ENCODE data around the gene ABCF1.

The ABCF1 gene

GRCh38 chr6:30547454-30547853 lies 23.8 kb upstream of the ABCF1 start:
- no peaks in the 10 kb centered on the region for H3K4me1 ChIP-seq (ENCODE audit: control insufficient read depth, insufficient read depth, low read length)
- no peak overlapping the region for H3K9ac ChIP-seq (ENCODE audit: low read length)
- H3K4me3 ChIP-seq (ENCODE audit: low read length): no peak overlapping the region
- no peak overlapping the region for H3K27ac ChIP-seq (ENCODE audit: low read depth, low read length)
- peaks cover 31% of the 10 kb centered on the region for H3K36me3 ChIP-seq (ENCODE audit: control insufficient read depth, insufficient read depth, low read length)
- no peaks in the 10 kb centered on the region for H3K27me3 ChIP-seq (ENCODE audit: control insufficient read depth, insufficient read depth, low read length)

GRCh38 chr6:30548375-30548774 lies 22.9 kb upstream of the ABCF1 start:
- H3K27me3 ChIP-seq (ENCODE audit: control insufficient read depth, insufficient read depth, low read length): no peaks in the 10 kb centered on the region
- no peak overlapping the region for H3K4me3 ChIP-seq (ENCODE audit: low read length)
- H3K36me3 ChIP-seq (ENCODE audit: control insufficient read depth, insufficient read depth, low read length): peaks cover 38% of the 10 kb centered on the region
- no peaks in the 10 kb centered on the region for H3K4me1 ChIP-seq (ENCODE audit: control insufficient read depth, insufficient read depth, low read length)
- no peak overlapping the region for H3K27ac ChIP-seq (ENCODE audit: low read depth, low read length)
- no peak overlapping the region for H3K9ac ChIP-seq (ENCODE audit: low read length)

- Histone ChIP-seq H3K36me3 (ENCODE audit: control insufficient read depth, insufficient read depth, low read length) (peaks cover 28% of the 10 kb centered on the region), H3K27me3 (ENCODE audit: control insufficient read depth, insufficient read depth, low read length) (no peaks in the 10 kb centered on the region), H3K4me1 (ENCODE audit: control insufficient read depth, insufficient read depth, low read length) (peaks cover 7% of the 10 kb centered on the region), H3K27ac (ENCODE audit: low read depth, low read length) (no peak overlapping the region), H3K4me3 (ENCODE audit: low read length) (peak overlapping the region; percentile 97), H3K9ac (ENCODE audit: low read length) (no peak overlapping the region)
These were observed 16.8 kb upstream of the ABCF1 start for GRCh38 chr6:30554404-30554803.

DNA sequence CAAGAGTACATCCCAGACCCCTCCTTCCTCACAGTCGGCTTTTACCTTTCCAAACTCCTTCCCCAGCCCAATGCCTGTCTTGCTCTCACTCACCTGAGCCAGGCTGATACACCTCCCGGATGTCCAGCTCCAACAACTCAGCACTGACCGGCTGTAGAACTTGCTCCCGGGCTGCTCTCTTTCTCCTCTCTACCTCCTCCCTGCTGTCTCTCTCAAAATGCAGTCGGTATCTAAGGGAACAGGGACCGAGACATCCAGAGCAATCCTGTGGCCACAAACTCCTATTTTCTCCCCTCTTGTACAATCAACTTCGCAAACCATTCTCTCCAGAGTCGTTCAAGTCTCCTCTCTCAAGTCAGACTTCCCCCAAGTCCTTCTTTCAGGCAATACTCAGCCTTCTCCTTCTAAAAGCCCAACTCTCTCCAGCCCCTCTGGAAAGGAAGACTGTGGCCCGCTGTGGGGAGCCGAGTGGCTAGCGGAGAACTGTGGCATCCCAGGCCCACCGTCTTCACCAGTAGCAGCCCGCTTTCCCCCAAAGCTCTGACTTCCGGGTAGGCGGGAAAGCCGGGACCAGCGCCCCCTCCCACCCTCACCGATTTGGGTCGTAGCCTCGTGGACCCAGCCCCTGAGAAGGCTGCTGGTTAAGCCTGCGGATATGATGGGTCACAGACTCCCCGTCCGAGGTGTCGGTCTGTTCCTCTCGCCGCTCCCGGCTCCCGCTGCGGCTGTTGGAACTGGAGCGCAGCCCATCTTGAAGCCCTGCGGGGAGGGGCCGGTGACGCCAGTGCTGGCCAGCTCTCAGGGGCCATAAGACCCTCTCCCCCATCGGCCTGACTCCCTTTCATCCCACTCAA lies 16.1 kb upstream of the ABCF1 start:
- no peaks in the 10 kb centered on the region for H3K27me3 ChIP-seq (ENCODE audit: control insufficient read depth, insufficient read depth, low read length)
- peaks cover 28% of the 10 kb centered on the region for H3K36me3 ChIP-seq (ENCODE audit: control insufficient read depth, insufficient read depth, low read length)
- peak overlapping the region; percentile 98 for H3K27ac ChIP-seq (ENCODE audit: low read depth, low read length)
- peaks cover 7% of the 10 kb centered on the region for H3K4me1 ChIP-seq (ENCODE audit: control insufficient read depth, insufficient read depth, low read length)
- peak overlapping the region; percentile 82 for H3K9ac ChIP-seq (ENCODE audit: low read length)
- H3K4me3 ChIP-seq (ENCODE audit: low read length): peak overlapping the region; percentile 97

DNA sequence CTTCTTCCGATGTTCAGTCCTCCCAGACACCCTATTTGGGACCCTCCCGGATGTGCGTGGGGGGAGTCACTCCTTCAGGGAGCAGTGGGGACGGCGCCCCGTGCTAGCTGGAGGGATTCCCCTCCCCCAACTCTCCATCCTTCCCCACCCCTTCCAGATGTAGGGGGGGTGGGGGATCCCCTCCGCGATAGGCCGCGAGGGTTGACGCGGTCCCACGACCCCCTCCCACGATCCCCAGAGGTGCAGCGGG lies 15.5 kb upstream of the ABCF1 start:
- peak overlapping the region; percentile 82 for H3K9ac ChIP-seq (ENCODE audit: low read length)
- no peaks in the 10 kb centered on the region for H3K27me3 ChIP-seq (ENCODE audit: control insufficient read depth, insufficient read depth, low read length)
- peak overlapping the region; percentile 97 for H3K4me3 ChIP-seq (ENCODE audit: low read length)
- H3K27ac ChIP-seq (ENCODE audit: low read depth, low read length): peak overlapping the region; percentile 98
- peaks cover 7% of the 10 kb centered on the region for H3K4me1 ChIP-seq (ENCODE audit: control insufficient read depth, insufficient read depth, low read length)
- H3K36me3 ChIP-seq (ENCODE audit: control insufficient read depth, insufficient read depth, low read length): peaks cover 25% of the 10 kb centered on the region

DNA sequence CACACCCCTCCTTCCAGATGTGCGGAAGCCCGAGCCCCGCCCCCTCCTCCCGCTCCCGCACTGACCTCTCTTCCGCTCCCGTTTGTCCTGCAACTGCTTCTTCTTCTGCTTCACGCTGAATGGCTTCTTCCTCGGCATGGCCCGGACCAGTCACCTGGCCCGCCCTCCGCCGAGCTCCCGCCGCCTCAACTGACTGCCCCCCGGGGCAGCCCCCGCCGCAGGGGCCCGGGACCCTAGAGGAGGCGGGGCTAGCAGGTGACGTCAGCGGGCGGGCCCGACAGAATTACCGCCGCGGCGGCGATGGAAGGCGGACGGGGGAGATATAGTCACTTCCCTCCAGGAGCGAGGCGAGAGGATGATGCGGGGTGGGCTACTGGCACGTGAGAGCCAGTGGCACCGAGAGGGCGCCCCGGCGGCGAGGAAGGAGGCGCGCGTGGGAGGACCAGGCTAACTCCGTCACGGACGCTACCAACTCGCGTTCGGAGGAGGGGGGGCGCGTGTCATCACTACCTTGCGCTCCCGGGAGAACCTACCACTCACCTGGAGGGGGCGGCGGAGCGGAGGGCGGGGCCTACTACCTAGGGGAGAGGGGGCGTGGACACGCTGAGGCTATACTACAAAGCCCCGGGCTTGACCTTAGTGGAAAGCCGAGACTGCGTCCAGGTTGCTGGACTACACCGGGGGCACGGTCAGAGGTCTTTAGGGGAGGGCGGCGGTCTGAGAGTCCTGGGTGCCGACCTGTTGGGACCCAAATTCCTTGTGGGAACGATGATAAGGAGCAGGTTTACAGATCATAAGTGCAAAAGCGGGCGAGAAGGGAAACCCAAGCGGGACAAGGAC lies 15.0 kb upstream of the ABCF1 start, which contains the start of gene GNL1:
Gene GNL1, minus strand, starts transcription at position 424 of the 840 bp plus-strand sequence. Its CDS starts 286 bp downstream, at position 138.
- Histone ChIP-seq H3K4me1 (ENCODE audit: control insufficient read depth, insufficient read depth, low read length) (peaks cover 7% of the 10 kb centered on the region), H3K9ac (ENCODE audit: low read length) (peak within 1 kb of the TSS; percentile 82), H3K36me3 (ENCODE audit: control insufficient read depth, insufficient read depth, low read length) (peaks cover 22% of the 10 kb centered on the region), H3K27me3 (ENCODE audit: control insufficient read depth, insufficient read depth, low read length) (no peaks in the 10 kb centered on the region), H3K27ac (ENCODE audit: low read depth, low read length) (peak within 1 kb of the TSS; percentile 98), H3K4me3 (ENCODE audit: low read length) (peak within 1 kb of the TSS; percentile 97)

DNA sequence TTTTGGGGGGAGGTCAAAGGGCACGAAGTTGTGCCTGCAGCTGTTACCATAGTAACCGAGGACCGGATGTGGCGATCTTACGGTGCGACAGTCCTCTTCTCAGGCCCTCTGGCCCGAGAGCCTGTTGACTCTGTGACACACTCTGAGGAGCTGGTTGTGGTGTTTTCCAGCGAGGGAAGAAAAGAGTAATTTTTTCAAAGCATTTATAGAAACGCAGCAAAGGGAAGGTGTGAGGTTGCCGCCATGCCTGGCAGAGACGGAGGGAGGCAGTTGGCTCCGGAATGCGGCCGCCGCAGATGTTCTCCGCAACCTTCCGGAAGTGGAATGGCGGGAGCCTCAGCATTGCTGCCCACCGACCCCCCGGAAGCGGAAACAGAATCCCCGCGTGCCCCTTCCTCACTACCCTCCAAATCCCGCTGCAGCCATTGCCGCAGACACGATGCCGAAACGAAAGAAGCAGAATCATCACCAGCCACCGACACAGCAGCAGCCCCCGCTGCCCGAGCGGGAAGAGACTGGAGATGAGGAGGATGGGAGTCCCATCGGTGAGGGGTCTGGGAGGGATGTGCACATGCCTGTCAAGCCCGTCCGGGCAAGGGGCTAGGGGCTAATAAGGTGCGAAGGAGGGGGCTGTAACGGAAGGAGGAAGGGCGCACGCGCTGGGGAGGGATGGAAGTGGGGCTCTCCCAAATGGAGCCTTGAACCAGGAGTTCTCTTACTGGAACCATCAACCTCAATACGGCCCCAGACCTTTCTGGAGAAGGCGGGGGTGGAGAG lies 14.1 kb upstream of the ABCF1 start, which contains the start of gene PRR3:
Gene PRR3, plus strand, starts transcription at position 390 of the 777 bp plus-strand sequence. Its CDS starts 50 bp downstream, at position 440.
- Histone ChIP-seq H3K27me3 (ENCODE audit: control insufficient read depth, insufficient read depth, low read length) (no peaks in the 10 kb centered on the region), H3K36me3 (ENCODE audit: control insufficient read depth, insufficient read depth, low read length) (peaks cover 18% of the 10 kb centered on the region), H3K9ac (ENCODE audit: low read length) (peak within 1 kb of the TSS; percentile 82), H3K4me3 (ENCODE audit: low read length) (peak within 1 kb of the TSS; percentile 97), H3K4me1 (ENCODE audit: control insufficient read depth, insufficient read depth, low read length) (peaks cover 7% of the 10 kb centered on the region), H3K27ac (ENCODE audit: low read depth, low read length) (peak within 1 kb of the TSS; percentile 98)

DNA sequence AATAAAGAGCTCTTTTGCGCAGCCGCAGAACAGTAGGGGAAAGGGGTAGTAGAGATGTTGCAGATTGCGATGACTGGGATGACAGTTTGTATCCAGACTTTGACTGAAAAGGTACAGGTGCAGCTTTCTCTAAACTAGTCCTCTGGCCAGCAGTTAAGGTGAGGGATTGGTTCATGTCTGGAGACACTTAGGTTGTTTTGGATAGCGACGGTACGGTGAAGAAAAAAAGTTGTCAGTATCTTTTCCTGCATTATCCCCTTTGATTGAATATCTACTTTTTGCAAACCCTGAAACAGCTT lies 13.6 kb upstream of the ABCF1 start:
- H3K4me3 ChIP-seq (ENCODE audit: low read length): peak overlapping the region; percentile 97
- H3K9ac ChIP-seq (ENCODE audit: low read length): peak overlapping the region; percentile 77
- H3K4me1 ChIP-seq (ENCODE audit: control insufficient read depth, insufficient read depth, low read length): peaks cover 7% of the 10 kb centered on the region
- H3K36me3 ChIP-seq (ENCODE audit: control insufficient read depth, insufficient read depth, low read length): peaks cover 18% of the 10 kb centered on the region
- H3K27me3 ChIP-seq (ENCODE audit: control insufficient read depth, insufficient read depth, low read length): no peaks in the 10 kb centered on the region
- H3K27ac ChIP-seq (ENCODE audit: low read depth, low read length): peak overlapping the region; percentile 98

GRCh38 chr6:30560930-30561329 lies 10.3 kb upstream of the ABCF1 start:
- H3K27me3 ChIP-seq (ENCODE audit: control insufficient read depth, insufficient read depth, low read length): no peaks in the 10 kb centered on the region
- H3K36me3 ChIP-seq (ENCODE audit: control insufficient read depth, insufficient read depth, low read length): peaks cover 13% of the 10 kb centered on the region
- H3K4me3 ChIP-seq (ENCODE audit: low read length): no peak overlapping the region
- peaks cover 7% of the 10 kb centered on the region for H3K4me1 ChIP-seq (ENCODE audit: control insufficient read depth, insufficient read depth, low read length)
- no peak overlapping the region for H3K9ac ChIP-seq (ENCODE audit: low read length)
- no peak overlapping the region for H3K27ac ChIP-seq (ENCODE audit: low read depth, low read length)

GRCh38 chr6:30562470-30563425 lies 8.5 kb upstream of the ABCF1 start:
- no peak overlapping the region for H3K9ac ChIP-seq (ENCODE audit: low read length)
- peaks cover 13% of the 10 kb centered on the region for H3K36me3 ChIP-seq (ENCODE audit: control insufficient read depth, insufficient read depth, low read length)
- no peak overlapping the region for H3K27ac ChIP-seq (ENCODE audit: low read depth, low read length)
- H3K27me3 ChIP-seq (ENCODE audit: control insufficient read depth, insufficient read depth, low read length): no peaks in the 10 kb centered on the region
- H3K4me3 ChIP-seq (ENCODE audit: low read length): no peak overlapping the region
- H3K4me1 ChIP-seq (ENCODE audit: control insufficient read depth, insufficient read depth, low read length): peaks cover 3% of the 10 kb centered on the region

DNA sequence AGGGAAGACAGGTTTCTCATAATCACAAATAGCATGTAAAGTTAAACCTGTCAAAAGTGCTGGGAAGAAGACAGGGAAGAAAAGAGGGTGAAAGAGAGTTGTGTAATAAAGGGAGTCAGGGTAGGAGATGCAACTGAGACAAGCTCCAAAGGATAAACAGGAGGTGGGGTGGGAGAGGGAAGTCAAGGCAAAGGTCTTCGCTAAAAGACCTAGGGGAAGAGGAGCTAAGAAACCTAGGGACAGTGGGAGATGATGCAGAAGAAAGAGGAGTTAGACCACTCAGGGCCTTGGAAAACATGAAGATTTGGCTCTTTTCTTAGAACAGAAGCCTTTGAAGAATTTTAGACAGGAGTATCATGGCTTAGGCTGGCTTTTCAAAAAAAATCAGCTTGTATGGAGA lies 7.1 kb upstream of the ABCF1 start:
- no peak overlapping the region for H3K27ac ChIP-seq (ENCODE audit: low read depth, low read length)
- H3K9ac ChIP-seq (ENCODE audit: low read length): no peak overlapping the region
- no peaks in the 10 kb centered on the region for H3K4me1 ChIP-seq (ENCODE audit: control insufficient read depth, insufficient read depth, low read length)
- H3K27me3 ChIP-seq (ENCODE audit: control insufficient read depth, insufficient read depth, low read length): no peaks in the 10 kb centered on the region
- peaks cover 13% of the 10 kb centered on the region for H3K36me3 ChIP-seq (ENCODE audit: control insufficient read depth, insufficient read depth, low read length)
- no peak overlapping the region for H3K4me3 ChIP-seq (ENCODE audit: low read length)

Data from rectal smooth muscle tissue (tissue), 1 donor.